Liver (tissue), 9 donors: ENCODE data around the gene B4GALT3. TPM values are rescaled to one million over a fixed set of nuclear protein-coding genes. Genes with fewer than 3 reads are reported as not detected.
A peak's percentile ranks its signal among the peaks of the same experiment; 100 is the strongest.

Experiments
- DNase-seq: peaks from one replicate; pipeline ENCODE4 v3.0.0-alpha.2; 2017; ENCODE audit warnings: low spot score
- H3K27ac ChIP-seq, 2 donors: one replicate each; pipeline ENCODE4 v1.7.0; 2013; ENCODE audit warnings: inconsistent platforms in 2 of 2, low read length in 2 of 2, control low read depth in 1 of 2, low read depth in 1 of 2, mild to moderate bottlenecking in 1 of 2
- H3K27me3 ChIP-seq, 4 donors: one replicate each; pipeline versions ENCODE4 v1.6.1 to v1.7.0; 2013; ENCODE audit warnings: low read length in 3 of 4, inconsistent platforms in 1 of 4, mild to moderate bottlenecking in 1 of 4, moderate library complexity in 1 of 4; ENCODE audit not compliant: control insufficient read depth in 4 of 4, insufficient read depth in 4 of 4
- H3K36me3 ChIP-seq, 4 donors: one replicate each; pipeline versions ENCODE4 v1.6.1 to v1.7.0; 2013; ENCODE audit warnings: low read length in 3 of 4, mild to moderate bottlenecking in 3 of 4, low read depth in 1 of 4, moderate library complexity in 1 of 4; ENCODE audit not compliant: control insufficient read depth in 4 of 4, insufficient read depth in 3 of 4
- H3K4me1 ChIP-seq, 4 donors: one replicate each; pipeline versions ENCODE4 v1.6.1 to v1.7.0; 2013; ENCODE audit warnings: low read length in 3 of 4, mild to moderate bottlenecking in 3 of 4, moderate library complexity in 1 of 4; ENCODE audit not compliant: control insufficient read depth in 4 of 4, insufficient read depth in 4 of 4
- H3K4me3 ChIP-seq, 3 donors: one replicate each; pipeline versions ENCODE4 v1.6.1 to v1.7.0; 2013; ENCODE audit warnings: low read length in 3 of 3, control low read depth in 1 of 3, low read depth in 1 of 3, mild to moderate bottlenecking in 1 of 3
- H3K9ac ChIP-seq, 2 donors: one replicate each; pipeline ENCODE4 v1.7.0; 2013; ENCODE audit warnings: low read length in 2 of 2, mild to moderate bottlenecking in 2 of 2, moderate library complexity in 2 of 2, control low read depth in 1 of 2, low read depth in 1 of 2
- H3K9me3 ChIP-seq, 4 donors: one replicate each; pipeline versions ENCODE4 v1.6.1 to v1.7.0; 2013; ENCODE audit warnings: low read length in 3 of 4; ENCODE audit not compliant: control insufficient read depth in 4 of 4
- EGR1 ChIP-seq, 2 donors: IDR thresholded peaks; 2 replicates each; pipeline ENCODE4 v1.6.1; 2016 to 2018; ENCODE audit warnings: antibody characterized with exemption in 2 of 2, low read depth in 2 of 2
- FOXA1 ChIP-seq: IDR thresholded peaks from 2 replicates; pipeline ENCODE4 v1.6.1; 2016; ENCODE audit warnings: antibody characterized with exemption
- FOXA2 ChIP-seq: IDR thresholded peaks from 2 replicates; pipeline ENCODE4 v1.6.1; 2016; ENCODE audit warnings: antibody characterized with exemption
- GABPA ChIP-seq, 2 donors: IDR thresholded peaks in 1 of 2; conservative IDR thresholded peaks in 1 of 2; 2 replicates each; pipeline ENCODE4 v1.6.1; 2016; ENCODE audit warnings: antibody characterized with exemption in 2 of 2, mild to moderate bottlenecking in 1 of 2, moderate library complexity in 1 of 2
- HNF4A ChIP-seq, 2 donors: conservative IDR thresholded peaks; 2 replicates each; pipeline ENCODE4 v1.6.1; 2016; ENCODE audit warnings: antibody characterized with exemption in 2 of 2, mild to moderate bottlenecking in 2 of 2
- HNF4G ChIP-seq: IDR thresholded peaks from 2 replicates; pipeline ENCODE4 v1.6.1; 2016; ENCODE audit warnings: antibody characterized with exemption
- JUND ChIP-seq, 2 donors: IDR thresholded peaks; 2 replicates each; pipeline ENCODE4 v1.6.1; 2016; ENCODE audit warnings: antibody characterized with exemption in 2 of 2
- MAX ChIP-seq: IDR thresholded peaks from 2 replicates; pipeline ENCODE4 v1.6.1; 2016; ENCODE audit warnings: antibody characterized with exemption
- NR2F2 ChIP-seq: IDR thresholded peaks from 2 replicates; pipeline ENCODE4 v1.6.1; 2016; ENCODE audit warnings: antibody characterized with exemption
- RAD21 ChIP-seq, 2 donors: IDR thresholded peaks; 2 replicates each; pipeline ENCODE4 v1.6.1; 2016; ENCODE audit warnings: antibody characterized with exemption in 2 of 2, mild to moderate bottlenecking in 2 of 2
- RXRA ChIP-seq, 2 donors: IDR thresholded peaks; 2 replicates each; pipeline ENCODE4 v1.6.1; 2017 to 2018; ENCODE audit warnings: antibody characterized with exemption in 2 of 2, mild to moderate bottlenecking in 1 of 2
- SP1 ChIP-seq: IDR thresholded peaks from 2 replicates; pipeline ENCODE4 v1.6.1; 2018; ENCODE audit warnings: antibody characterized with exemption, mild to moderate bottlenecking
- YY1 ChIP-seq: IDR thresholded peaks from 2 replicates; pipeline ENCODE4 v1.6.1; 2016; ENCODE audit warnings: antibody characterized with exemption, mild to moderate bottlenecking
- WGBS: extraction: QIAGEN DNeasy Blood & Tissue Kit; methylation state at CpG from one replicate; pipeline ENCODE4 v1.1.7; 2013; 5-methylcytosine and 5-hydroxymethylcytosine counted together
- polyA plus RNA-seq, 2 donors: library from polyadenylated mRNA; stranded (reverse) in 1 of 2; unstranded in 1 of 2; fragments of 200-250 nt in 1 of 2; fragments of >200 nt in 1 of 2; fragmentation: Nextera tagmentation in 1 of 2; extraction: Ambion mirVana in 1 of 2; gene quantifications; one replicate each; pipeline versions ENCODE4 v1.2.1 to v1.2.3, GENCODE V29; 2013 to 2015
- total RNA-seq, 2 donors: library from RNA; depleted of rRNA; stranded (reverse); fragments of >200 nt; gene quantifications; one replicate each; pipeline ENCODE4 v1.2.3, GENCODE V29; 2014
- TF ChIP-seq, protein P1 (sequence below): IDR thresholded peaks from 2 replicates; pipeline ENCODE4 v1.6.1; 2016; ENCODE audit warnings: antibody characterized with exemption, mild to moderate bottlenecking
- TF ChIP-seq, protein P2 (sequence below): IDR thresholded peaks from 2 replicates; pipeline ENCODE4 v1.6.1; 2016; ENCODE audit warnings: antibody characterized with exemption
- TF ChIP-seq, protein P3 (sequence below): fragments of 150-350 bp; IDR thresholded peaks from 2 replicates; pipeline ENCODE4 v1.5.1; 2017; ENCODE audit warnings: improper control_type of control experiment, low read depth, low read length; ENCODE audit not compliant: missing input control
- donor health status: healthy.
- donor health status: healthy.
- donor health status: healthy.
- donor health status: healthy.
- donor health status: healthy.

Gene B4GALT3
- total and polyA plus RNA-seq, 4 donors = 13.1 to 23.8 (median 14.7) TPM

- TF ChIP-seq MAX (peak; percentile 77), SP1 (no peak)
Observed at GRCh38 chr1:161153682-161154337, 23.5 kb downstream of the B4GALT3 start, which contains the start of gene UFC1 (continued).

GRCh38 chr1:161153176-161153575, 24.1 kb downstream of the B4GALT3 start:
- Histone ChIP-seq H3K27ac (no peak overlapping the region), H3K27me3 (no peaks in the 10 kb centered on the region), H3K36me3 (peaks cover 0 to 6% (median 2%) of the 10 kb centered on the region in 4 donors), H3K4me3 (peak overlapping the region; percentile 57 to 99 (median 99)), H3K9ac (peak overlapping the region in 1 of 2 donors; percentile 99), H3K4me1 (peaks cover 0 to 11% (median 1%) of the 10 kb centered on the region in 4 donors), H3K9me3 (no peaks in the 10 kb centered on the region)
- TF ChIP-seq, protein P1, sequence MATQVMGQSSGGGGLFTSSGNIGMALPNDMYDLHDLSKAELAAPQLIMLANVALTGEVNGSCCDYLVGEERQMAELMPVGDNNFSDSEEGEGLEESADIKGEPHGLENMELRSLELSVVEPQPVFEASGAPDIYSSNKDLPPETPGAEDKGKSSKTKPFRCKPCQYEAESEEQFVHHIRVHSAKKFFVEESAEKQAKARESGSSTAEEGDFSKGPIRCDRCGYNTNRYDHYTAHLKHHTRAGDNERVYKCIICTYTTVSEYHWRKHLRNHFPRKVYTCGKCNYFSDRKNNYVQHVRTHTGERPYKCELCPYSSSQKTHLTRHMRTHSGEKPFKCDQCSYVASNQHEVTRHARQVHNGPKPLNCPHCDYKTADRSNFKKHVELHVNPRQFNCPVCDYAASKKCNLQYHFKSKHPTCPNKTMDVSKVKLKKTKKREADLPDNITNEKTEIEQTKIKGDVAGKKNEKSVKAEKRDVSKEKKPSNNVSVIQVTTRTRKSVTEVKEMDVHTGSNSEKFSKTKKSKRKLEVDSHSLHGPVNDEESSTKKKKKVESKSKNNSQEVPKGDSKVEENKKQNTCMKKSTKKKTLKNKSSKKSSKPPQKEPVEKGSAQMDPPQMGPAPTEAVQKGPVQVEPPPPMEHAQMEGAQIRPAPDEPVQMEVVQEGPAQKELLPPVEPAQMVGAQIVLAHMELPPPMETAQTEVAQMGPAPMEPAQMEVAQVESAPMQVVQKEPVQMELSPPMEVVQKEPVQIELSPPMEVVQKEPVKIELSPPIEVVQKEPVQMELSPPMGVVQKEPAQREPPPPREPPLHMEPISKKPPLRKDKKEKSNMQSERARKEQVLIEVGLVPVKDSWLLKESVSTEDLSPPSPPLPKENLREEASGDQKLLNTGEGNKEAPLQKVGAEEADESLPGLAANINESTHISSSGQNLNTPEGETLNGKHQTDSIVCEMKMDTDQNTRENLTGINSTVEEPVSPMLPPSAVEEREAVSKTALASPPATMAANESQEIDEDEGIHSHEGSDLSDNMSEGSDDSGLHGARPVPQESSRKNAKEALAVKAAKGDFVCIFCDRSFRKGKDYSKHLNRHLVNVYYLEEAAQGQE = no peak
- TF ChIP-seq FOXA1 (no peak), MAX (no peak), HNF4A (conservative IDR thresholded peaks at IDR 0.05) (no peak), HNF4G (no peak), NR2F2 (no peak), EGR1 (IDR thresholded peaks at IDR 0.05; ENCODE audit: low read depth in 2 of 2) (no peak), GABPA (IDR thresholded peaks at IDR 0.05 in 1 of 2, conservative IDR thresholded peaks at IDR 0.05 in 1 of 2) (no peak), YY1 (no peak), FOXA2 (no peak), SP1 (no peak), JUND (IDR thresholded peaks at IDR 0.05) (no peak), RAD21 (IDR thresholded peaks at IDR 0.05) (no peak), RXRA (IDR thresholded peaks at IDR 0.05) (no peak)
- TF ChIP-seq, protein P2, sequence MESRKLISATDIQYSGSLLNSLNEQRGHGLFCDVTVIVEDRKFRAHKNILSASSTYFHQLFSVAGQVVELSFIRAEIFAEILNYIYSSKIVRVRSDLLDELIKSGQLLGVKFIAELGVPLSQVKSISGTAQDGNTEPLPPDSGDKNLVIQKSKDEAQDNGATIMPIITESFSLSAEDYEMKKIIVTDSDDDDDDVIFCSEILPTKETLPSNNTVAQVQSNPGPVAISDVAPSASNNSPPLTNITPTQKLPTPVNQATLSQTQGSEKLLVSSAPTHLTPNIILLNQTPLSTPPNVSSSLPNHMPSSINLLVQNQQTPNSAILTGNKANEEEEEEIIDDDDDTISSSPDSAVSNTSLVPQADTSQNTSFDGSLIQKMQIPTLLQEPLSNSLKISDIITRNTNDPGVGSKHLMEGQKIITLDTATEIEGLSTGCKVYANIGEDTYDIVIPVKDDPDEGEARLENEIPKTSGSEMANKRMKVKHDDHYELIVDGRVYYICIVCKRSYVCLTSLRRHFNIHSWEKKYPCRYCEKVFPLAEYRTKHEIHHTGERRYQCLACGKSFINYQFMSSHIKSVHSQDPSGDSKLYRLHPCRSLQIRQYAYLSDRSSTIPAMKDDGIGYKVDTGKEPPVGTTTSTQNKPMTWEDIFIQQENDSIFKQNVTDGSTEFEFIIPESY = no peak
- TF ChIP-seq, protein P3, sequence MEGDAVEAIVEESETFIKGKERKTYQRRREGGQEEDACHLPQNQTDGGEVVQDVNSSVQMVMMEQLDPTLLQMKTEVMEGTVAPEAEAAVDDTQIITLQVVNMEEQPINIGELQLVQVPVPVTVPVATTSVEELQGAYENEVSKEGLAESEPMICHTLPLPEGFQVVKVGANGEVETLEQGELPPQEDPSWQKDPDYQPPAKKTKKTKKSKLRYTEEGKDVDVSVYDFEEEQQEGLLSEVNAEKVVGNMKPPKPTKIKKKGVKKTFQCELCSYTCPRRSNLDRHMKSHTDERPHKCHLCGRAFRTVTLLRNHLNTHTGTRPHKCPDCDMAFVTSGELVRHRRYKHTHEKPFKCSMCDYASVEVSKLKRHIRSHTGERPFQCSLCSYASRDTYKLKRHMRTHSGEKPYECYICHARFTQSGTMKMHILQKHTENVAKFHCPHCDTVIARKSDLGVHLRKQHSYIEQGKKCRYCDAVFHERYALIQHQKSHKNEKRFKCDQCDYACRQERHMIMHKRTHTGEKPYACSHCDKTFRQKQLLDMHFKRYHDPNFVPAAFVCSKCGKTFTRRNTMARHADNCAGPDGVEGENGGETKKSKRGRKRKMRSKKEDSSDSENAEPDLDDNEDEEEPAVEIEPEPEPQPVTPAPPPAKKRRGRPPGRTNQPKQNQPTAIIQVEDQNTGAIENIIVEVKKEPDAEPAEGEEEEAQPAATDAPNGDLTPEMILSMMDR = no peak
- 23% methylated on average over 9 of the region's 9 CpGs for WGBS
- no peak for DNase-seq
